HepG2 (cell line): Measurements from ENCODE around the gene DHX29. TPM values are rescaled to one million over a fixed set of nuclear protein-coding genes. Genes with fewer than 3 reads are reported as not detected.

ENCODE experiments used
- ASH2L ChIP-seq: fragments of 300-600, 200-600 bp; sonication (generic); IDR thresholded peaks from 2 replicates; pipeline ENCODE4 v1.7.0; 2017; ENCODE audit warnings: low read depth, mild to moderate bottlenecking, moderate library complexity, mixed read lengths, low read length; ENCODE audit not compliant: insufficient read length
- BCLAF1 ChIP-seq: fragments of 450-650 bp; IDR thresholded peaks from 2 replicates; pipeline ENCODE4 v1.6.1; 2017; ENCODE audit warnings: mild to moderate bottlenecking
- HES4 ChIP-seq: sonication (generic); formaldehyde crosslinking; IDR thresholded peaks from 2 replicates; pipeline ENCODE4 v1.9.0; 2021; ENCODE audit warnings: mild to moderate bottlenecking, missing genetic modification reagents, borderline replicate concordance
- IRF1 ChIP-seq: sonication (generic); formaldehyde crosslinking; IDR thresholded peaks from 2 replicates; pipeline ENCODE4 v1.4.0; 2020; ENCODE audit warnings: low read depth, mild to moderate bottlenecking, missing genetic modification reagents
- MAZ ChIP-seq, 2 experiments: sonication (generic) in 1 of 2; formaldehyde crosslinking in 1 of 2; IDR thresholded peaks; 2 replicates each; pipeline versions ENCODE4 v1.5.0 to v1.6.1; 2012 to 2020; ENCODE audit warnings: low read depth in 2 of 2, mild to moderate bottlenecking in 2 of 2, borderline replicate concordance in 1 of 2, improper control_type of control experiment in 1 of 2, low read length in 1 of 2, missing genetic modification reagents in 1 of 2, moderate library complexity in 1 of 2
- MEIS1 ChIP-seq: sonication (generic); formaldehyde crosslinking; IDR thresholded peaks from 2 replicates; pipeline ENCODE4 v1.9.0; 2021; ENCODE audit warnings: mild to moderate bottlenecking, missing genetic modification reagents, moderate library complexity, borderline replicate concordance
- NR2C2 ChIP-seq: sonication (generic); formaldehyde crosslinking; IDR thresholded peaks from 2 replicates; pipeline ENCODE4 v1.4.0; 2020; ENCODE audit warnings: missing genetic modification reagents, mild to moderate bottlenecking, moderate library complexity, borderline replicate concordance
- POLR2AphosphoS5 ChIP-seq: IDR thresholded peaks from 2 replicates; pipeline ENCODE4 v1.6.1; 2012; ENCODE audit warnings: low read depth, low read length
- RARG ChIP-seq: sonication (generic); formaldehyde crosslinking; IDR thresholded peaks from 2 replicates; pipeline ENCODE4 v1.4.0; 2020; ENCODE audit warnings: low read depth, mild to moderate bottlenecking, missing genetic modification reagents
- SRSF4 ChIP-seq: fragments of 200-400 bp; formaldehyde crosslinking; IDR thresholded peaks from one replicate; pipeline ENCODE4 v1.6.1; 2018; ENCODE audit warnings: mild to moderate bottlenecking, low read depth, low read length, moderate library complexity; ENCODE audit not compliant: poor library complexity, severe bottlenecking
- ZFP36L2 ChIP-seq: sonication (generic); formaldehyde crosslinking; IDR thresholded peaks from 2 replicates; pipeline ENCODE4 v1.4.0; 2020; ENCODE audit warnings: missing genetic modification reagents
- ZFYVE20 ChIP-seq: sonication (generic); formaldehyde crosslinking; IDR thresholded peaks from 2 replicates; pipeline ENCODE4 v1.8.0; 2023; ENCODE audit warnings: low read depth, mild to moderate bottlenecking, moderate library complexity, missing genetic modification reagents, borderline replicate concordance
- ZNF567 ChIP-seq: sonication (generic); formaldehyde crosslinking; IDR thresholded peaks from 2 replicates; pipeline ENCODE4 v1.8.1; 2023; ENCODE audit warnings: mild to moderate bottlenecking, missing genetic modification reagents, borderline replicate concordance
- ZNF589 ChIP-seq: sonication (generic); formaldehyde crosslinking; conservative IDR thresholded peaks from 2 replicates; pipeline ENCODE4 v1.8.0; 2022; ENCODE audit warnings: mild to moderate bottlenecking, moderate library complexity, missing genetic modification reagents
- ZNF598 ChIP-seq: sonication (generic); formaldehyde crosslinking; IDR thresholded peaks from 2 replicates; pipeline ENCODE4 v1.5.1; 2020; ENCODE audit warnings: mild to moderate bottlenecking, missing genetic modification reagents, borderline replicate concordance
- ZNF616 ChIP-seq: sonication (generic); formaldehyde crosslinking; IDR thresholded peaks from 2 replicates; pipeline ENCODE4 v1.5.0; 2020; ENCODE audit warnings: low read depth, mild to moderate bottlenecking, missing genetic modification reagents
- ZNF710 ChIP-seq: sonication (generic); formaldehyde crosslinking; IDR thresholded peaks from 2 replicates; pipeline ENCODE4 v1.5.0; 2020; ENCODE audit warnings: mild to moderate bottlenecking, missing genetic modification reagents, borderline replicate concordance
- ZNF784 ChIP-seq: sonication (generic); formaldehyde crosslinking; IDR thresholded peaks from 2 replicates; pipeline ENCODE4 v1.5.1; 2020; ENCODE audit warnings: missing genetic modification reagents, mild to moderate bottlenecking, borderline replicate concordance
- ZNF83 ChIP-seq: sonication (generic); formaldehyde crosslinking; IDR thresholded peaks from 2 replicates; pipeline ENCODE4 v1.4.0; 2020; ENCODE audit warnings: missing genetic modification reagents, mild to moderate bottlenecking, borderline replicate concordance
- ZSCAN31 ChIP-seq: sonication (generic); formaldehyde crosslinking; IDR thresholded peaks from 2 replicates; pipeline ENCODE4 v1.5.0; 2020; ENCODE audit warnings: low read depth, mild to moderate bottlenecking, missing genetic modification reagents
- polyA plus RNA-seq, 8 experiments: library from polyadenylated mRNA; depleted of rRNA in 3 of 8; stranded (reverse) in 7 of 8; unstranded in 1 of 8; fragments of >200 nt; fragmentation: Illumina TruSeq in 4 of 8; extraction: Trizol in 4 of 8; gene quantifications; 2 replicates each; pipeline versions ENCODE4 v1.2.1 to v1.2.3, GENCODE V29; 2011 to 2016; ENCODE audit warnings: low read depth in 4 of 8, missing spikeins in 1 of 8, mixed read lengths in 1 of 8; ENCODE audit not compliant: insufficient read depth in 1 of 8
- total RNA-seq, 5 experiments: library from RNA; depleted of rRNA; stranded (reverse); fragments of >200 nt; fragmentation: Illumina TruSeq; extraction: Trizol; gene quantifications; 2 replicates each; pipeline ENCODE4 v1.2.3, GENCODE V29; 2016; ENCODE audit warnings: low read depth in 1 of 5

The DHX29 gene
- total and polyA plus RNA-seq, 2 of the 13 experiments (the other 11 are each of a cell fraction or from before 2014, with no cell fraction given) = 1.9 to 22.0 TPM

GRCh38 chr5:55226027-55226933 is 81.2 kb downstream of the DHX29 start (continued):
- TF ChIP-seq BCLAF1 (no peak), ZFYVE20 (CRISPR knock-in tag) (no peak), ZFP36L2 (CRISPR knock-in tag) (no peak), POLR2AphosphoS5 (no peak), ZNF567 (CRISPR knock-in tag) (no peak), ZNF83 (CRISPR knock-in tag) (no peak), MAZ (IDR thresholded peaks at IDR 0.05; ENCODE audit: borderline replicate concordance, low read depth, low read length) (no peak), MAZ (CRISPR knock-in tag; IDR thresholded peaks at IDR 0.05; ENCODE audit: low read depth) (no peak), SRSF4 (no peak), RARG (CRISPR knock-in tag) (no peak), ZNF598 (CRISPR knock-in tag) (0 out of 2 replicates have a peak, but pooled peaks have one; percentile 59), IRF1 (CRISPR knock-in tag) (no peak), ASH2L (no peak), MEIS1 (no peak), HES4 (no peak), ZSCAN31 (CRISPR knock-in tag) (no peak), ZNF710 (CRISPR knock-in tag) (0 out of 2 replicates have a peak, but pooled peaks have one; percentile 67), ZNF784 (CRISPR knock-in tag) (no peak), ZNF616 (CRISPR knock-in tag) (0 out of 2 replicates have a peak, but pooled peaks have one; percentile 34), ZNF589 (CRISPR knock-in tag) (no peak), NR2C2 (CRISPR knock-in tag) (no peak)
